EL (cell line): ENCODE data around the gene AK5.

Source experiments
- DNase-seq: peaks from one replicate; pipeline ENCODE4 v3.0.0-alpha.2; 2016

AK5 gene

GRCh38 chr1:77290576-77290975, 8.8 kb downstream of the AK5 start:
- DNase-seq, result no peak

GRCh38 chr1:77292551-77292950, 10.7 kb downstream of the AK5 start:
- no peak for DNase-seq

- no peak for DNase-seq
Measured at GRCh38 chr1:77300566-77300965, 18.7 kb downstream of the AK5 start.

- DNase-seq, result no peak
Measured at GRCh38 chr1:77303387-77303786, 21.6 kb downstream of the AK5 start.

GRCh38 chr1:77308889-77309621, 27.2 kb downstream of the AK5 start:
- no peak for DNase-seq

GRCh38 chr1:77310924-77311323, 29.1 kb downstream of the AK5 start:
- no peak for DNase-seq

GRCh38 chr1:77312364-77312763, 30.5 kb downstream of the AK5 start:
- peak; percentile 2 for DNase-seq

- DNase-seq, result peak; percentile 16
Measured at GRCh38 chr1:77313491-77313890, 31.7 kb downstream of the AK5 start.

GRCh38 chr1:77316006-77316405, 34.2 kb downstream of the AK5 start:
- DNase-seq, result peak; percentile 71

GRCh38 chr1:77316966-77317365, 35.1 kb downstream of the AK5 start:
- DNase-seq, result no peak

- DNase-seq, result peak; percentile 17
Measured at GRCh38 chr1:77319036-77319705, 37.4 kb downstream of the AK5 start.

GRCh38 chr1:77322061-77322900, 40.5 kb downstream of the AK5 start:
- peak; percentile 77 for DNase-seq

GRCh38 chr1:77333501-77333900, 51.7 kb downstream of the AK5 start:
- no peak for DNase-seq

- no peak for DNase-seq
Measured at GRCh38 chr1:77336729-77337128, 54.9 kb downstream of the AK5 start.

- no peak for DNase-seq
Measured at GRCh38 chr1:77339326-77339725, 57.5 kb downstream of the AK5 start.

GRCh38 chr1:77341195-77341594, 59.4 kb downstream of the AK5 start:
- no peak for DNase-seq

- no peak for DNase-seq
Measured at GRCh38 chr1:77342745-77343144, 60.9 kb downstream of the AK5 start.

- peak; percentile 96 for DNase-seq
Measured at GRCh38 chr1:77347646-77348045, 65.8 kb downstream of the AK5 start.

GRCh38 chr1:77348549-77348948, 66.7 kb downstream of the AK5 start:
- no peak for DNase-seq

- no peak for DNase-seq
Measured at GRCh38 chr1:77349275-77349674, 67.5 kb downstream of the AK5 start.

- no peak for DNase-seq
Measured at GRCh38 chr1:77350012-77350770, 68.4 kb downstream of the AK5 start.

GRCh38 chr1:77354536-77354935, 72.7 kb downstream of the AK5 start:
- DNase-seq, result no peak

GRCh38 chr1:77355010-77355409, 73.2 kb downstream of the AK5 start:
- DNase-seq, result peak; percentile 8
